Esophagus muscularis mucosa (tissue), 4 donors: ENCODE data around the gene IPO9. TPM values are rescaled to one million over a fixed set of nuclear protein-coding genes. Genes with fewer than 3 reads are reported as not detected.

Experiments
- DNase-seq: peaks from one replicate; pipeline ENCODE4 v3.0.0-alpha.2; 2017; ENCODE audit errors: extremely low spot score
- H3K27ac ChIP-seq, 4 donors: fragments of 200-600 bp; sonication (generic); replicated peaks in 1 of 4; 1 replicate in 3 of 4; 2 replicates in 1 of 4; pipeline ENCODE4 v1.5.1; 2016 to 2019; ENCODE audit warnings: mild to moderate bottlenecking in 1 of 4
- H3K27me3 ChIP-seq, 4 donors: fragments of 200-600 bp; sonication (generic); one replicate each; pipeline versions ENCODE4 v1.5.1 to v1.6.0; 2016 to 2019
- H3K36me3 ChIP-seq, 4 donors: fragments of 200-600 bp; sonication (generic); one replicate each; pipeline ENCODE4 v1.5.1; 2016 to 2019
- H3K4me1 ChIP-seq, 4 donors: fragments of 200-600 bp; sonication (generic); one replicate each; pipeline ENCODE4 v1.5.1; 2016 to 2019
- H3K4me3 ChIP-seq, 4 donors: fragments of 200-600 bp; sonication (generic); 1 replicate in 2 of 4; 2 replicates in 2 of 4; pipeline ENCODE4 v1.5.1; 2016 to 2019; ENCODE audit warnings: mild to moderate bottlenecking in 4 of 4, moderate library complexity in 1 of 4
- H3K9me3 ChIP-seq, 4 donors: fragments of 200-600 bp; sonication (generic); 1 replicate in 3 of 4; 2 replicates in 1 of 4; pipeline ENCODE4 v1.5.1; 2016 to 2019
- CTCF ChIP-seq, 3 experiments: fragments of 200-600 bp in 2 of 3; fragments of 450-650 bp in 1 of 3; sonication (generic) in 2 of 3; IDR thresholded peaks; one replicate each; pipeline ENCODE4 v1.5.1; 2017 to 2019; ENCODE audit warnings: antibody characterized with exemption in 3 of 3, mild to moderate bottlenecking in 2 of 3, moderate library complexity in 1 of 3
- EP300 ChIP-seq: sonication (generic); formaldehyde crosslinking; IDR thresholded peaks from one replicate; pipeline ENCODE4 v1.6.1; 2017; ENCODE audit warnings: antibody characterized with exemption
- POLR2A ChIP-seq: fragments of 450-650 bp; IDR thresholded peaks from one replicate; pipeline ENCODE4 v1.6.1; 2017; ENCODE audit warnings: antibody characterized with exemption, moderate library complexity, mild to moderate bottlenecking, low read depth
- POLR2AphosphoS5 ChIP-seq, 2 donors: sonication (generic); formaldehyde crosslinking; IDR thresholded peaks; one replicate each; pipeline ENCODE4 v1.6.1; 2017; ENCODE audit warnings: antibody characterized with exemption in 2 of 2
- WGBS: methylation state at CpG from one replicate; pipeline ENCODE4 v1.1.5; 2018; 5-methylcytosine and 5-hydroxymethylcytosine counted together
- intact Hi-C: fragments of 100-400 bp; cut with DNase I; formaldehyde crosslinking; loops from one replicate; pipeline ENCODE4 v1.15.1; 2023
- total RNA-seq, 4 donors: library from RNA; depleted of rRNA; stranded (reverse); fragments of >200 nt; gene quantifications; one replicate each; pipeline versions ENCODE4 v1.1.0 to v1.2.1, GENCODE V29; 2016

The IPO9 gene
- total RNA-seq, 4 donors from 2014 or later, result 17.4 to 31.8 (median 23.1) TPM

GRCh38 chr1:201874672-201875071, 45.7 kb downstream of the IPO9 start:
- no peak for DNase-seq
- intact Hi-C loops, result no loop called here
- H3K9me3 ChIP-seq, result no peaks in the 10 kb centered on the region
- no peaks in the 10 kb centered on the region for H3K27me3 ChIP-seq
- H3K36me3 ChIP-seq, result peaks cover 33 to 72% (median 62%) of the 10 kb centered on the region in 4 donors
- H3K4me1 ChIP-seq, result peaks cover 3 to 14% (median 7%) of the 10 kb centered on the region in 4 donors
- WGBS, result 100% methylated on average over 1 of the region's 1 CpG
- no peak overlapping the region for H3K27ac ChIP-seq
- no peak overlapping the region for H3K4me3 ChIP-seq
- TF ChIP-seq EP300, result no peak
- TF ChIP-seq POLR2AphosphoS5 (IDR thresholded peaks at IDR 0.05), result no peak
- no peak for TF ChIP-seq POLR2A
- TF ChIP-seq CTCF (IDR thresholded peaks at IDR 0.05), result no peak

- Histone ChIP-seq H3K4me1 (peaks cover 3 to 14% (median 7%) of the 10 kb centered on the region in 4 donors), H3K36me3 (peaks cover 18 to 56% (median 46%) of the 10 kb centered on the region in 4 donors), H3K9me3 (no peaks in the 10 kb centered on the region), H3K4me3 (no peak overlapping the region), H3K27ac (no peak overlapping the region), H3K27me3 (no peaks in the 10 kb centered on the region)
- intact Hi-C loops, result no loop called here
- no peak for DNase-seq
- WGBS, result 54% methylated on average over 8 of the region's 8 CpGs
- TF ChIP-seq POLR2AphosphoS5 (IDR thresholded peaks at IDR 0.05) (no peak), CTCF (IDR thresholded peaks at IDR 0.05) (peak in 2 of 3 experiments; percentile 30 to 41)
Measured at GRCh38 chr1:201876148-201876818, 47.3 kb downstream of the IPO9 start.

- intact Hi-C loops, result loop anchor here (1.0 kb wide), 1 partner anchor 94 kb away; no protein-coding TSS in a partner anchor
- Histone ChIP-seq H3K9me3 (no peaks in the 10 kb centered on the region), H3K4me1 (peaks cover 8 to 20% (median 11%) of the 10 kb centered on the region in 4 donors), H3K4me3 (no peak overlapping the region), H3K36me3 (peaks cover 1 to 39% (median 30%) of the 10 kb centered on the region in 4 donors), H3K27me3 (no peaks in the 10 kb centered on the region), H3K27ac (peak overlapping the region in 3 of 4 donors; percentile 3 to 19 (median 15))
- no peak for DNase-seq
- WGBS, result 41% methylated on average over 5 of the region's 6 CpGs
- TF ChIP-seq EP300 (no peak), CTCF (IDR thresholded peaks at IDR 0.05) (peak; percentile 62 to 74 (median 68)), POLR2AphosphoS5 (IDR thresholded peaks at IDR 0.05) (peak in 1 of 2 donors; percentile 10)
Measured at GRCh38 chr1:201877877-201878401, 49.0 kb downstream of the IPO9 start.

- TF ChIP-seq POLR2AphosphoS5 (IDR thresholded peaks at IDR 0.05) (peak in 1 of 2 donors; percentile 10), EP300 (no peak)
- no peak for DNase-seq
- no peak overlapping the region for H3K4me3 ChIP-seq
- H3K36me3 ChIP-seq, result peaks cover 0 to 8% (median 2%) of the 10 kb centered on the region in 4 donors
- no peaks in the 10 kb centered on the region for H3K9me3 ChIP-seq
- peaks cover 34 to 50% (median 42%) of the 10 kb centered on the region in 4 donors for H3K4me1 ChIP-seq
- intact Hi-C loops, result no loop called here
- WGBS, result 64% methylated on average over 6 of the region's 6 CpGs
- H3K27ac ChIP-seq, result no peak overlapping the region
- no peaks in the 10 kb centered on the region for H3K27me3 ChIP-seq
Measured at GRCh38 chr1:201880928-201881571, 52.1 kb downstream of the IPO9 start.

- H3K4me1 ChIP-seq, result peaks cover 34 to 47% (median 43%) of the 10 kb centered on the region in 4 donors
- no peak overlapping the region for H3K27ac ChIP-seq
- intact Hi-C loops, result no loop called here
- TF ChIP-seq EP300 (no peak), POLR2A (no peak), CTCF (IDR thresholded peaks at IDR 0.05) (no peak), POLR2AphosphoS5 (IDR thresholded peaks at IDR 0.05) (no peak)
- H3K27me3 ChIP-seq, result no peaks in the 10 kb centered on the region
- DNase-seq, result no peak
- WGBS, result 60% methylated on average over 1 of the region's 1 CpG
- no peak overlapping the region for H3K4me3 ChIP-seq
- H3K36me3 ChIP-seq, result peaks cover 0 to 3% (median 0%) of the 10 kb centered on the region in 4 donors
- no peaks in the 10 kb centered on the region for H3K9me3 ChIP-seq
Measured at GRCh38 chr1:201881617-201882016, 52.7 kb downstream of the IPO9 start.
